NCI-H1048 (cell line): ENCODE measurements around the gene FAM227A.

Source experiments
- DNase-seq: peaks from one replicate; lab custom pipeline; 2025; lab: John Stamatoyannopoulos, UW

The FAM227A gene

DNA sequence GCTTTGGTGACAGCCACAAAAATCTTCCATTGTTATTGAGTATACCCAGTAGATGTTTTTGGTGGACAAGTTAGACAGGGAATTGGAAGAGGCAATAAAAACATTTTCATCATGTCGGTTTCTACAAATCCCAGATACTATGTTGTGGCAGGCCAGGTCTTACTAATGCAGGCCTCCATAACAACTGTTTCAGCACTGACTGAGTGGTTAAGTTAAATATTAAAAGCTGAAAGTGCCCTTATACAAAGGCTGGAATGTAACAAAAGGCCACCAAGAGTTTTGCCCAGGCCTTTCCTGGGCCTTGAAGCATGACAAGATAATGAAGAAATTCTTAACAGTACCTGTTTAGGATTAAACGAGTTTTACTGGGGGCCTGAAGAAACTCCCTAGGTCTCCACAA, 115.5 kb downstream of the FAM227A start:
- DNase-seq = no peak

DNA sequence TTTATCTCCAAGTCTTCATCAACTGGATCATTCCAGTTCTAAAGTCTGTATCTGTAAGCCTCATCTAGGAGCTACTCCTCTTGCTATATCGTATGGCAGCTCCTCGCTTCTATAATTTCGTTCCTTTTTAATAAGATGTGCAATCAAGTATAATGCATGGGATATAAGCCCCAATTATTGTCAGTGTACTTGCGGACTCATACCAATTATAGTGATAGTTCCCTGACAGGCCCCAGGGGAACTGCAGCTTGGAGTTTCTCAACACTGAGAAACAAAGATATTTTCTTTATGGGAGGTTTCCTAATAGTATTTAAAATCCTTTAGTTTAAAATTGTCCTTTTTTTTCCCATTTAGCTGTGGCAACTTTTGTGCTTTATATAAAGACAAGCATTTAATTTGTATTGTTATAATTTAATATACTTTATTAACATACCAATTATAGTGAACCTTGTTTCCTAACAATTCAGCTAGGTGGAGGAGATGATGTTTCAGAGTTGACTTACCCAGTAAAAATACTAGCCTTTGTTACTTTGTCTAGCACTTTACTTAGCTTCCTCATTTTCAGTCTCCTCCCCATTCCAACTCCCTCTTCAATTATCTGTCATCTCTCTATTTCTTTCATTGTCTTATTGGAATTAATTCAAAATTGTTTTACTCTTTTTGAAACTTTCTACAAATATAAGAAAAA, 124.8 kb downstream of the FAM227A start:
- DNase-seq = no peak
